ENCODE results near the gene PRM1. TPM values are rescaled to one million over a fixed set of nuclear protein-coding genes. Genes with fewer than 3 reads are reported as not detected.

The PRM1 gene
- total RNA-seq, 1 experiment from 2014 or later: 0.48 TPM

DNA sequence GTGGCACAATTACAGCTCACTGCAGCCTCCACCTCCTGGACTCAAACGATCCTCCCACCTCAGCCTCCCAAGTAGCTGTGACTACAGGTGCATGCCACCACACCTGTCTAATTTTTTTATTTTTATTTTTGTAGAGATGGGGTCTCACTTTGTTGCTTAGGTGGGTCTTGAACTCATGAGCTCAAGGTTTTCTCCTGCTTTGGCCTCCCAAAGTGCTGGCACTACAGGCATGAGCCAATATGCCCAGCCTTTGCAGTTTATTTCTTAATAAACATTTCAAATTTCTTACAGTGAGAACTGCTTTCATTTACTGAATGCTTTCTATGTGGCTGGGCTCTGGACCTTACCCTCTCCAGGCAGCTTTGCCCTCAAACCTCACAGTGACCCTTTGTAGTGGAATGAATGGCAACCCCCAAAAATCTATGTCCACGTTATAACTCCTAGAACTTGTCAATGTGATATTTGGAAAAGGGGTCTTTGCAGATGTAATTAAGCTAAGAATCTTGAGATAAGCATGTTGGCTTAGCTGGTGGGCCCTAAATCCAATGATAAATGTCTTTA is 10.4 kb downstream of the PRM1 start:
- POLR2A ChIA-PET: no interaction called here
- no peak overlapping the region for H3K27ac Mint-ChIP-seq
- peaks cover 9% of the 10 kb centered on the region for H3K4me1 Mint-ChIP-seq
- H3K27me3 Mint-ChIP-seq (ENCODE audit: low read depth): no peaks in the 10 kb centered on the region; the same call in 1 of the 2 replicates
- DNase-seq (ENCODE audit: low spot score): no peak
- TF ChIP-seq PRRX2 (CRISPR knock-in tag; IDR thresholded peaks at IDR 0.05): no peak
- no peak for TF ChIP-seq ZNF671 (CRISPR knock-in tag; IDR thresholded peaks at IDR 0.05)
- no peak for TF ChIP-seq ZNF219 (CRISPR knock-in tag; IDR thresholded peaks at IDR 0.05; ENCODE audit: borderline replicate concordance)
- TF ChIP-seq MYBL2 (CRISPR knock-in tag; IDR thresholded peaks at IDR 0.05): no peak
- H3K4me3 Mint-ChIP-seq: no peak overlapping the region
- H3K36me3 Mint-ChIP-seq: no peaks in the 10 kb centered on the region
- no peak for ATAC-seq
- no peaks in the 10 kb centered on the region for H3K9me3 Mint-ChIP-seq
- CTCF ChIA-PET: interaction anchor here (1.1 kb wide), 1 partner anchor 101 kb away, joined by 4 read pairs; no protein-coding TSS in a partner anchor

DNA sequence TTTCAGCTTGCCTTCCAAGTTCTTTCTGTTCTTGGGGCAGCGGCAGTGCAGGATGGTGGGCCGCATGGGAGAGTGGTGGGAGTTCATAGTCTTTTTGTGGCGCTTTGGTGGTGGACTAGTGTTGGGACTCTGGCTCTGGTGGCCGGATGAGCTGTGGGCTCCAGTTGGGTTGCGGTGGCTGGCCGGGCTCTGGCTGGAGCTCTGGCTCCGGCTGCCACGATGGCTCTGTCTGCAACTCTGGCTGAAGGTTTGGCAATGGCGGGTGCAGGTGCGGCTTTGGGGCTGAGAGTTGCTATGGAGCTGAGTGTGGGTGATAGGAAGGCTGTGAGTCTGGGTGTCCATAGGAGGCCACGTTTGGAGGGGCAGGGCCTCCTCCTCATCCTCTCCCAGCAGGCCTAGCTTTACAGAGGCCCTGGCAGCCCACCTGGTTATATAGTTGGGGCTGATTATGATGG is 12.2 kb downstream of the PRM1 start, which contains the start of gene TNP2:
TSS of gene TNP2 (minus strand) at position 405 of the 455 bp plus-strand sequence. CDS start at position 342, 63 bp downstream.
- DNase-seq (ENCODE audit: low spot score) (no peak), ATAC-seq (no peak)
- CTCF ChIA-PET: interaction anchor here (0.8 to 1.8 kb wide), 5 partner anchors 11 to 103 kb away, joined by 3 to 7 read pairs (median 3); no protein-coding TSS in a partner anchor
- Mint-ChIP-seq H3K9me3 (no peaks in the 10 kb centered on the region), H3K27ac (no peak within 1 kb of the TSS), H3K36me3 (no peaks in the 10 kb centered on the region), H3K4me3 (no peak within 1 kb of the TSS), H3K27me3 (ENCODE audit: low read depth) (no peaks in the 10 kb centered on the region; the same call in 1 of the 2 replicates), H3K4me1 (peaks cover 7% of the 10 kb centered on the region)
- POLR2A ChIA-PET: interaction anchor here (0.6 to 1.8 kb wide), 2 partner anchors 13 to 15 kb away, joined by 4 to 5 read pairs; partner anchors contain the start of gene SOCS1
- no peak for TF ChIP-seq MYBL2 (CRISPR knock-in tag; IDR thresholded peaks at IDR 0.05)
- TF ChIP-seq JUN (CRISPR knock-in tag; IDR thresholded peaks at IDR 0.05): no peak
- TF ChIP-seq ESRRA (CRISPR knock-in tag; IDR thresholded peaks at IDR 0.05; ENCODE audit: borderline replicate concordance): no peak
- TF ChIP-seq, protein P1, sequence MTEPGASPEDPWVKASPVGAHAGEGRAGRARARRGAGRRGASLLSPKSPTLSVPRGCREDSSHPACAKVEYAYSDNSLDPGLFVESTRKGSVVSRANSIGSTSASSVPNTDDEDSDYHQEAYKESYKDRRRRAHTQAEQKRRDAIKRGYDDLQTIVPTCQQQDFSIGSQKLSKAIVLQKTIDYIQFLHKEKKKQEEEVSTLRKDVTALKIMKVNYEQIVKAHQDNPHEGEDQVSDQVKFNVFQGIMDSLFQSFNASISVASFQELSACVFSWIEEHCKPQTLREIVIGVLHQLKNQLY (CRISPR knock-in tag; IDR thresholded peaks at IDR 0.05): no peak
- TF ChIP-seq, protein P2, sequence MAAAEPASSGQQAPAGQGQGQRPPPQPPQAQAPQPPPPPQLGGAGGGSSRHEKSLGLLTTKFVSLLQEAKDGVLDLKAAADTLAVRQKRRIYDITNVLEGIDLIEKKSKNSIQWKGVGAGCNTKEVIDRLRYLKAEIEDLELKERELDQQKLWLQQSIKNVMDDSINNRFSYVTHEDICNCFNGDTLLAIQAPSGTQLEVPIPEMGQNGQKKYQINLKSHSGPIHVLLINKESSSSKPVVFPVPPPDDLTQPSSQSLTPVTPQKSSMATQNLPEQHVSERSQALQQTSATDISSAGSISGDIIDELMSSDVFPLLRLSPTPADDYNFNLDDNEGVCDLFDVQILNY (CRISPR knock-in tag; IDR thresholded peaks at IDR 0.05): no peak
- no peak for TF ChIP-seq FOXJ3 (CRISPR knock-in tag; IDR thresholded peaks at IDR 0.05; ENCODE audit: borderline replicate concordance)
- no peak for TF ChIP-seq NFE2L1 (CRISPR knock-in tag; IDR thresholded peaks at IDR 0.05)
- TF ChIP-seq ZNF121 (CRISPR knock-in tag; IDR thresholded peaks at IDR 0.05): no peak
- no peak for TF ChIP-seq SMAD3 (CRISPR knock-in tag; IDR thresholded peaks at IDR 0.05; ENCODE audit: borderline replicate concordance)
- TF ChIP-seq PRRX2 (CRISPR knock-in tag; IDR thresholded peaks at IDR 0.05): no peak
- no peak for TF ChIP-seq TP53 (CRISPR knock-in tag; IDR thresholded peaks at IDR 0.05)
- no peak for TF ChIP-seq TEAD1 (CRISPR knock-in tag; IDR thresholded peaks at IDR 0.05)
- TF ChIP-seq, protein P3, sequence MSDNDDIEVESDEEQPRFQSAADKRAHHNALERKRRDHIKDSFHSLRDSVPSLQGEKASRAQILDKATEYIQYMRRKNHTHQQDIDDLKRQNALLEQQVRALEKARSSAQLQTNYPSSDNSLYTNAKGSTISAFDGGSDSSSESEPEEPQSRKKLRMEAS (CRISPR knock-in tag; IDR thresholded peaks at IDR 0.05): no peak
- TF ChIP-seq, protein P4, sequence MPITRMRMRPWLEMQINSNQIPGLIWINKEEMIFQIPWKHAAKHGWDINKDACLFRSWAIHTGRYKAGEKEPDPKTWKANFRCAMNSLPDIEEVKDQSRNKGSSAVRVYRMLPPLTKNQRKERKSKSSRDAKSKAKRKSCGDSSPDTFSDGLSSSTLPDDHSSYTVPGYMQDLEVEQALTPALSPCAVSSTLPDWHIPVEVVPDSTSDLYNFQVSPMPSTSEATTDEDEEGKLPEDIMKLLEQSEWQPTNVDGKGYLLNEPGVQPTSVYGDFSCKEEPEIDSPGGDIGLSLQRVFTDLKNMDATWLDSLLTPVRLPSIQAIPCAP (CRISPR knock-in tag; IDR thresholded peaks at IDR 0.05): no peak
- TF ChIP-seq, protein P5, sequence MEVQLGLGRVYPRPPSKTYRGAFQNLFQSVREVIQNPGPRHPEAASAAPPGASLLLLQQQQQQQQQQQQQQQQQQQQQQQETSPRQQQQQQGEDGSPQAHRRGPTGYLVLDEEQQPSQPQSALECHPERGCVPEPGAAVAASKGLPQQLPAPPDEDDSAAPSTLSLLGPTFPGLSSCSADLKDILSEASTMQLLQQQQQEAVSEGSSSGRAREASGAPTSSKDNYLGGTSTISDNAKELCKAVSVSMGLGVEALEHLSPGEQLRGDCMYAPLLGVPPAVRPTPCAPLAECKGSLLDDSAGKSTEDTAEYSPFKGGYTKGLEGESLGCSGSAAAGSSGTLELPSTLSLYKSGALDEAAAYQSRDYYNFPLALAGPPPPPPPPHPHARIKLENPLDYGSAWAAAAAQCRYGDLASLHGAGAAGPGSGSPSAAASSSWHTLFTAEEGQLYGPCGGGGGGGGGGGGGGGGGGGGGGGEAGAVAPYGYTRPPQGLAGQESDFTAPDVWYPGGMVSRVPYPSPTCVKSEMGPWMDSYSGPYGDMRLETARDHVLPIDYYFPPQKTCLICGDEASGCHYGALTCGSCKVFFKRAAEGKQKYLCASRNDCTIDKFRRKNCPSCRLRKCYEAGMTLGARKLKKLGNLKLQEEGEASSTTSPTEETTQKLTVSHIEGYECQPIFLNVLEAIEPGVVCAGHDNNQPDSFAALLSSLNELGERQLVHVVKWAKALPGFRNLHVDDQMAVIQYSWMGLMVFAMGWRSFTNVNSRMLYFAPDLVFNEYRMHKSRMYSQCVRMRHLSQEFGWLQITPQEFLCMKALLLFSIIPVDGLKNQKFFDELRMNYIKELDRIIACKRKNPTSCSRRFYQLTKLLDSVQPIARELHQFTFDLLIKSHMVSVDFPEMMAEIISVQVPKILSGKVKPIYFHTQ (CRISPR knock-in tag; IDR thresholded peaks at IDR 0.05): no peak
- no peak for TF ChIP-seq MXD4 (CRISPR knock-in tag; IDR thresholded peaks at IDR 0.05; ENCODE audit: borderline replicate concordance)

Measured in WTC11 (cell line).